Measurements from ENCODE around the gene OTX2.

OTX2 gene

GRCh38 chr14:56810147-56810719, at the start of gene OTX2:
TSS of gene OTX2 (minus strand) at chr14:56810479. CDS start at chr14:56805456, 5,023 bp downstream.
- DNase-seq = no peak

- no peak for DNase-seq
Measured at GRCh38 chr14:56858422-56858821, 48.1 kb upstream of the OTX2 start.

- no peak for DNase-seq
Measured at GRCh38 chr14:56857216-56857615, 46.9 kb upstream of the OTX2 start.

GRCh38 chr14:56855891-56856461, 45.7 kb upstream of the OTX2 start:
- DNase-seq = no peak

- DNase-seq = no peak
Measured at GRCh38 chr14:56854325-56854724, 44.0 kb upstream of the OTX2 start.

GRCh38 chr14:56846970-56847930, 37.0 kb upstream of the OTX2 start:
- no peak for DNase-seq

GRCh38 chr14:56844406-56845002, 34.2 kb upstream of the OTX2 start:
- no peak for DNase-seq

- DNase-seq = no peak
Measured at GRCh38 chr14:56841611-56842010, 31.3 kb upstream of the OTX2 start.

GRCh38 chr14:56840221-56840620, 29.9 kb upstream of the OTX2 start:
- DNase-seq = no peak

- no peak for DNase-seq
Measured at GRCh38 chr14:56829151-56829550, 18.9 kb upstream of the OTX2 start.

- no peak for DNase-seq
Measured at GRCh38 chr14:56826214-56826613, 15.9 kb upstream of the OTX2 start.

- no peak for DNase-seq
Measured at GRCh38 chr14:56821805-56822610, 11.7 kb upstream of the OTX2 start.

GRCh38 chr14:56821177-56821576, 10.9 kb upstream of the OTX2 start:
- DNase-seq = no peak

- no peak for DNase-seq
Measured at GRCh38 chr14:56817396-56817921, 7.2 kb upstream of the OTX2 start.

GRCh38 chr14:56816574-56817391, 6.5 kb upstream of the OTX2 start:
- DNase-seq = no peak

GRCh38 chr14:56815745-56816144, 5.5 kb upstream of the OTX2 start:
- DNase-seq = no peak

- no peak for DNase-seq
Measured at GRCh38 chr14:56814969-56815700, 4.9 kb upstream of the OTX2 start.

- no peak for DNase-seq
Measured at GRCh38 chr14:56814519-56814959, 4.3 kb upstream of the OTX2 start.

GRCh38 chr14:56813143-56813551, 2.9 kb upstream of the OTX2 start:
- DNase-seq = no peak

GRCh38 chr14:56812364-56813141, 2.3 kb upstream of the OTX2 start:
- no peak for DNase-seq

All from stimulated activated CD4-positive, alpha-beta T cell treated with anti-CD3 and anti-CD28 coated beads, Interleukin-4, amount 100 ng/mL, for 24 hours (primary cell).